Neuronal stem cell (in vitro differentiated cells): ENCODE results near the gene R3HCC1L.
A peak's percentile ranks its signal among the peaks of the same experiment; 100 is the strongest.

Experiments used
- DNase-seq: peaks from one replicate; pipeline ENCODE4 v3.0.0-alpha.2; 2013; ENCODE audit warnings: low spot score
- H2AFZ ChIP-seq: one replicate; pipeline ENCODE4 v1.6.1; 2013; ENCODE audit warnings: mild to moderate bottlenecking, low read length, inconsistent platforms
- H2AK5ac ChIP-seq: 2 replicates; pipeline ENCODE4 v1.6.1; 2013; ENCODE audit warnings: low read depth, mild to moderate bottlenecking, inconsistent platforms, low read length, moderate library complexity, mixed read lengths
- H2BK120ac ChIP-seq: 2 replicates; pipeline ENCODE4 v1.6.1; 2013; ENCODE audit warnings: low read depth, mild to moderate bottlenecking, inconsistent platforms, low read length, moderate library complexity, mixed read lengths
- H2BK12ac ChIP-seq: one replicate; pipeline ENCODE4 v1.6.1; 2013; ENCODE audit warnings: low read length, inconsistent platforms
- H2BK15ac ChIP-seq: 2 replicates; pipeline ENCODE4 v1.6.1; 2013; ENCODE audit warnings: mild to moderate bottlenecking, low read length, inconsistent platforms, mixed read lengths
- H2BK5ac ChIP-seq: one replicate; pipeline ENCODE4 v1.6.1; 2013; ENCODE audit warnings: inconsistent platforms, mild to moderate bottlenecking, low read length, moderate library complexity
- H3K14ac ChIP-seq: one replicate; pipeline ENCODE4 v1.6.1; 2013; ENCODE audit warnings: low read length, inconsistent platforms
- H3K18ac ChIP-seq: 2 replicates; pipeline ENCODE4 v1.6.1; 2013; ENCODE audit warnings: low read length, inconsistent platforms
- H3K23ac ChIP-seq: 2 replicates; pipeline ENCODE4 v1.6.1; 2013; ENCODE audit warnings: low read depth, mild to moderate bottlenecking, mixed read lengths, low read length, inconsistent platforms; ENCODE audit not compliant: poor library complexity
- H3K27ac ChIP-seq: replicated peaks from 3 replicates; pipeline ENCODE4 v1.5.1; 2013; ENCODE audit warnings: low read length, inconsistent platforms
- H3K27me3 ChIP-seq, 3 experiments: 2 replicates each; pipeline ENCODE4 v1.6.1; 2013; ENCODE audit warnings: low read length in 3 of 3, mild to moderate bottlenecking in 2 of 3, inconsistent platforms in 1 of 3, low read depth in 1 of 3, mixed read lengths in 1 of 3, moderate library complexity in 1 of 3; ENCODE audit not compliant: control insufficient read depth in 3 of 3, insufficient read depth in 3 of 3
- H3K36me3 ChIP-seq, 2 donors: replicated peaks in 1 of 2; 2 replicates each; pipeline ENCODE4 v1.6.1; 2013; ENCODE audit warnings: low read length in 2 of 2; ENCODE audit not compliant: control insufficient read depth in 2 of 2, insufficient read depth in 2 of 2
- H3K4ac ChIP-seq: 2 replicates; pipeline ENCODE4 v1.6.1; 2013; ENCODE audit warnings: inconsistent platforms, mild to moderate bottlenecking, low read length, moderate library complexity
- H3K4me1 ChIP-seq, 2 donors: 1 replicate in 1 of 2; 2 replicates in 1 of 2; pipeline ENCODE4 v1.6.1; 2013; ENCODE audit warnings: low read length in 2 of 2, low read depth in 1 of 2; ENCODE audit not compliant: control insufficient read depth in 2 of 2, insufficient read depth in 1 of 2
- H3K4me2 ChIP-seq: one replicate; pipeline ENCODE4 v1.6.1; 2013; ENCODE audit warnings: mild to moderate bottlenecking, low read length, inconsistent platforms; ENCODE audit not compliant: insufficient read depth, poor library complexity, severe bottlenecking
- H3K4me3 ChIP-seq, 2 donors: 2 replicates each; pipeline ENCODE4 v1.5.1; 2013; ENCODE audit warnings: low read length in 2 of 2, mild to moderate bottlenecking in 2 of 2, inconsistent platforms in 1 of 2, moderate library complexity in 1 of 2
- H3K79me1 ChIP-seq: one replicate; pipeline ENCODE4 v1.6.1; 2013; ENCODE audit warnings: low read depth, mild to moderate bottlenecking, inconsistent platforms, low read length, moderate library complexity
- H3K9ac ChIP-seq: one replicate; pipeline ENCODE4 v1.6.1; 2013; ENCODE audit warnings: mild to moderate bottlenecking, low read depth, low read length, inconsistent platforms; ENCODE audit not compliant: poor library complexity
- H3K9me3 ChIP-seq, 2 donors: replicated peaks in 1 of 2; 2 replicates each; pipeline versions ENCODE3 to v1.6.1; 2013; ENCODE audit warnings: low read length in 2 of 2, mild to moderate bottlenecking in 2 of 2, inconsistent platforms in 1 of 2, low read depth in 1 of 2, mixed read lengths in 1 of 2, moderate library complexity in 1 of 2; ENCODE audit not compliant: control insufficient read depth in 2 of 2, insufficient read depth in 1 of 2
- H4K8ac ChIP-seq: one replicate; pipeline ENCODE4 v1.6.1; 2013; ENCODE audit warnings: low read depth, mild to moderate bottlenecking, inconsistent platforms, low read length, moderate library complexity
- H4K91ac ChIP-seq: one replicate; pipeline ENCODE4 v1.6.1; 2013; ENCODE audit warnings: low read length, low read depth, mild to moderate bottlenecking, inconsistent platforms; ENCODE audit not compliant: poor library complexity
- WGBS, 2 donors: extraction: QIAGEN DNeasy Blood & Tissue Kit; methylation state at CpG; one replicate each; pipeline ENCODE4 v1.1.7; 2013; ENCODE audit warnings: missing lambda C conversion rate in 2 of 2, mixed read lengths in 1 of 2; ENCODE audit not compliant: insufficient read length in 2 of 2, insufficient replicate concordance in 1 of 2; ENCODE audit errors: extremely low coverage in 2 of 2; 5-methylcytosine and 5-hydroxymethylcytosine counted together

R3HCC1L gene

GRCh38 chr10:98260350-98260749 is 125.9 kb downstream of the R3HCC1L start:
- Histone ChIP-seq H3K23ac (peak overlapping the region; percentile 86), H2BK12ac (peak overlapping the region; percentile 95), H3K9ac (peak overlapping the region; percentile 50), H3K9me3 (no peaks in the 10 kb centered on the region), H3K4ac (no peak overlapping the region), H3K4me3 (no peak overlapping the region), H2AK5ac (no peak overlapping the region), H3K27me3 (no peaks in the 10 kb centered on the region), H3K14ac (peak overlapping the region; percentile 41), H3K36me3 (no peaks in the 10 kb centered on the region), H3K4me2 (no peak overlapping the region), H4K91ac (no peak overlapping the region), H4K8ac (peak overlapping the region; percentile 30), H2BK15ac (no peak overlapping the region), H2BK5ac (no peak overlapping the region), H3K18ac (peak overlapping the region; percentile 48), H2AFZ (no peak overlapping the region), H2BK120ac (no peak overlapping the region), H3K27ac (no peak overlapping the region), H3K79me1 (peaks cover 4% of the 10 kb centered on the region), H3K4me1 (peaks cover 0 to 2% of the 10 kb centered on the region in 2 donors)
- no CpG with 5 or more reads among the region's 9 CpGs for WGBS, 2 donors
- no peak for DNase-seq

DNA sequence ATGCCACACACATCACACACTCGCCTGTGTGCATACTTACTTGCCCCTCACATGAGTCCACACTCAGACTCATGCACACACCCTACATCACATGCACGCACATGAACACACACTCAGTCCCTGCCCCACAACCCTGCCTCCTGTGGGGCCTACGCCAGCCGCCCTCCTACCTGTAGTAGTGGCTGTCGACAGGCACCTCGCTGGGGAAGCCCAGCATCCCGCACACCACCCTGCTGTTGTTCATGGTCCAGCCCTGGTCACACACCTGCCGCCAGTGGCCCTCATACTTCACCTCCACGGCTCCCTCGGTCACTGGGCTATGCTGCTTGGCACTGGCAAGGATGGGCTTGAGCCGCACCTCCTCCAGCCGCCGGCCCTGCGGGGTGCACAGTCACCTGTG is 126.3 kb downstream of the R3HCC1L start:
- Histone ChIP-seq H2BK5ac (no peak overlapping the region), H4K8ac (peak overlapping the region; percentile 30), H2AK5ac (no peak overlapping the region), H3K4me2 (no peak overlapping the region), H3K79me1 (peaks cover 4% of the 10 kb centered on the region), H4K91ac (no peak overlapping the region), H2BK15ac (peak overlapping the region; percentile 80), H2AFZ (no peak overlapping the region), H3K27me3 (no peaks in the 10 kb centered on the region), H3K4me1 (peaks cover 0 to 4% of the 10 kb centered on the region in 2 donors), H3K9ac (peak overlapping the region; percentile 50), H3K36me3 (no peaks in the 10 kb centered on the region), H3K4me3 (no peak overlapping the region), H3K18ac (peak overlapping the region; percentile 48), H3K27ac (no peak overlapping the region), H3K4ac (peak overlapping the region; percentile 14), H2BK120ac (no peak overlapping the region), H3K14ac (peak overlapping the region; percentile 41), H2BK12ac (peak overlapping the region; percentile 95), H3K23ac (peak overlapping the region; percentile 86), H3K9me3 (no peaks in the 10 kb centered on the region)
- DNase-seq: no peak
- WGBS, 2 donors: no CpG with 5 or more reads among the region's 14 CpGs

GRCh38 chr10:98261436-98262277 is 127.2 kb downstream of the R3HCC1L start:
- WGBS, 2 donors: no CpG with 5 or more reads among the region's 15 CpGs
- no peak overlapping the region for H3K27ac ChIP-seq

GRCh38 chr10:98262571-98262970 is 128.1 kb downstream of the R3HCC1L start:
- DNase-seq: no peak
- Histone ChIP-seq H3K4me1 (peaks cover 5 to 18% of the 10 kb centered on the region in 2 donors), H3K4me2 (no peak overlapping the region), H2AFZ (no peak overlapping the region), H3K23ac (peak overlapping the region; percentile 44), H3K18ac (peak overlapping the region; percentile 70), H3K4ac (no peak overlapping the region), H3K79me1 (no peaks in the 10 kb centered on the region), H4K8ac (no peak overlapping the region), H2AK5ac (peak overlapping the region; percentile 43), H2BK15ac (no peak overlapping the region), H3K9ac (no peak overlapping the region), H2BK12ac (no peak overlapping the region), H2BK120ac (no peak overlapping the region), H2BK5ac (no peak overlapping the region), H4K91ac (no peak overlapping the region), H3K14ac (no peak overlapping the region), H3K36me3 (no peaks in the 10 kb centered on the region), H3K9me3 (no peaks in the 10 kb centered on the region), H3K27me3 (no peaks in the 10 kb centered on the region), H3K4me3 (no peak overlapping the region), H3K27ac (no peak overlapping the region)
- WGBS, 2 donors: no CpG with 5 or more reads among the region's 7 CpGs

More at GRCh38 chr10:98261436-98262277, 127.2 kb downstream of the R3HCC1L start:
- Histone ChIP-seq H2BK5ac (no peak overlapping the region), H2BK120ac (peak overlapping the region; percentile 19), H3K18ac (no peak overlapping the region), H2AFZ (no peak overlapping the region), H3K23ac (no peak overlapping the region), H4K8ac (no peak overlapping the region), H3K4me1 (peaks cover 5 to 13% of the 10 kb centered on the region in 2 donors), H3K27me3 (no peaks in the 10 kb centered on the region), H4K91ac (peak overlapping the region; percentile 75), H3K79me1 (peaks cover 4% of the 10 kb centered on the region), H3K4me3 (no peak overlapping the region), H3K9ac (no peak overlapping the region), H3K36me3 (no peaks in the 10 kb centered on the region), H3K9me3 (no peaks in the 10 kb centered on the region), H3K4ac (no peak overlapping the region), H3K4me2 (no peak overlapping the region), H2BK15ac (no peak overlapping the region), H3K14ac (no peak overlapping the region), H2AK5ac (peak overlapping the region; percentile 47), H2BK12ac (no peak overlapping the region)
- DNase-seq: no peak
